HG02642 (cell line): ENCODE results near the gene NR5A2.

Experiments used
- ATAC-seq: cut with Tn5 transposase; IDR thresholded peaks from one replicate; pipeline ENCODE4 v1.9.1; 2021; ENCODE audit warnings: mild to moderate bottlenecking; ENCODE audit not compliant: unreplicated experiment, poor library complexity

The NR5A2 gene

DNA sequence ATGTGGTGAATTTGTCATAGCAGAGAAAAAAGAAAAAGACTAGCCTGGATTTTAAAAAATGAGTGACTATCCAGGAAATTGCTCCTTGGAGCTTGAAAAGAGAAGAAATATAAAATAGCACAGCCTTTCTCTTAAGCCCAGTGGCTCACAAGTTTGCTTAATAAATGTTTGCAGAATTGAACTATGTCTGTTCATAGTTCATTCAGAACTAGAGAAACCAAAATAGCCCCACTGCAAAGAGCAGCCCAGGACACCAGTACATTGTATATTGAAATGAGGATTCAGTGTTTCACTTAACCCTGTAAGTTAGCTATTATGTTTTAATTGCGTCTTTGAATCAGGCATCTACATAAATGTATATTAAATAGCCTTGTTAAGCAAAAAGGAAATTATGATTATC is 88.8 kb downstream of the NR5A2 start:
- no peak for ATAC-seq

DNA sequence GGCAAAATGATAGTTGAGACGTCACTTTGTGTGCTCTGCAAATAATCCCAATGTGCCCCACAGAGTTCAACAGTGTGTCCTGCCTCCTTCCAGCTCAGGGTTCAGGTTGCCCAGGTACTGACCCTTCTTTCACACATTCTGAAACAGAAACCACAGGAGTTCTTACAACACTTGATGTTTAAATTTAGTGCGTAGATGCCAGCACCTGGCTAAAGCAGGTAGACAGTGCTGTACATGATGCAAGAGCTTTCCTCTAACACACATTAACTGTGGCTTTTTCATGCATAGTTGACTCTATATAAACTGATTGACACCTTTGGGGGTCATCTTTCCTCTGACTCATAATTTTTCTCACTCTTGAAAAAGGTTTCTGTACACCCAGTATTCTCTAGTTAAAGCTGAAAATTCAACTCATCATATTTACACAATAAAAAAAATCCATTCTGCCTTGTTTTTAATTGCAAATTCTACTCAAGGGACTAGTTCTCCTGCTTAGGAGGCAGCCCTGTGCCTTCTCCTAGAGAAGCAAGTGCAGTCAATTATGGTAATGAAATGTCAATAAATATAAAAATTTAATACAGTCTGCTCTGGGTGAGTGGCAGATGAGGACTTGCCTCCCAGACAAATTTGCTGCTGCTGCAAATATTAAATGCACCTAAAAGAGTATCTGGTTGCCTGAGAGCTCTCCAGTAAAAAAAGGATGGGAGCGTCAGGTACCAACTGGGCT is 91.4 kb downstream of the NR5A2 start:
- ATAC-seq: no peak

DNA sequence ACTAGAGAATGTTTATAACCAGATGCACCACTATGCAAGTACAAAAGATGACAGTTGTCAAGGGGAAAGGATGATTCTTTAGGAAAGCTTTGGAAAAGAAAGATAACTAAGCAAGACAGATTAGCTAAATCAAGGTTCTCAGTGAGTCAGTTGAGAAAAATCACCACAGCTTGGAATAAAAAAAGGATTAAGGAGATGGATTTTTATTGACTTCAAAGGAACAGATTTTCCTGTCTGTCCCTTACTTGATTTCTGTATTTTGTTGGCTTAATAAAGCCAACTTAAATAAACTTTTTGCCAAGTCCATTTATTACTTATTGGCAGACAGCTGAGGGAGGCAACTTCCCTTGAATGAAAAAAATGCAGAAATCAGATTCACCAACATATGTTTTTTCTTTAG is 93.9 kb downstream of the NR5A2 start:
- no peak for ATAC-seq

DNA sequence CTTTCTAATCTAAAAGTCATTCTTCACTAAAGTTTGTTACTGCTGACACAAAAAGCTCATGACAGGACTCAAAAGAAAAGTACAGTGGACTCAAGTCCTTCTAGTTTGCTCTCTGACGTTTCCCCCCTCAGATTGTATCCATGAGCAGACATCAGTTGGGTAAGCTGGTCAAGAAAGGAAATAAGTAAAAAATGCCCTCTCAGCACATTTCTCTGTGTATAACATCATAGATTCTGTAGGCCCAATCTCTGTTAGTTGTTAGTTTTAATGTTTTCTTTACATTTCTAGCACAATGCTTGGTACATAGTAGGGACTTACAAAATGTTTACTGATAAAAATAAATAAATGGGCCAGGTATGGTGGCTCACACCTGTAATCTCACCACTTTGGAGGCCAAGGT is 96.8 kb downstream of the NR5A2 start:
- no peak for ATAC-seq

DNA sequence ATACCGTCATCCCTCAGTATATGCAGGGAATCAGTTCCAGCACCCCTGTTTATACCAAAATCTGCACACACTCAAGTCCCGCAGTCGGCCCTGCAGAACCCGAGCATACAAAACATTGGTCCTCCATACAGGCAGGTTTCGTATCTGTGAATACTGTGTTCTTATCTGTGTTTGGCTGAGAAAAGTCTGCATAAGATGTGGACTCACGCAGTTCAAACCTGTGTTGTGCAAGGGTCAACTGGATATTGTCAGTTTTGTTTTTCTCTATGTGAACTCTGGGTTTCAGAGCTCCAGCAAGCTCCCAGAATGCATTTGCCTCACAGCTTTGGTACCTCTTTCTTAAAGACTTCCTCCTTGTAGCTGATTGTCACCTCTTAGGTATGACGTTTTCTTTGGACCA is 100.6 kb downstream of the NR5A2 start:
- no peak for ATAC-seq

DNA sequence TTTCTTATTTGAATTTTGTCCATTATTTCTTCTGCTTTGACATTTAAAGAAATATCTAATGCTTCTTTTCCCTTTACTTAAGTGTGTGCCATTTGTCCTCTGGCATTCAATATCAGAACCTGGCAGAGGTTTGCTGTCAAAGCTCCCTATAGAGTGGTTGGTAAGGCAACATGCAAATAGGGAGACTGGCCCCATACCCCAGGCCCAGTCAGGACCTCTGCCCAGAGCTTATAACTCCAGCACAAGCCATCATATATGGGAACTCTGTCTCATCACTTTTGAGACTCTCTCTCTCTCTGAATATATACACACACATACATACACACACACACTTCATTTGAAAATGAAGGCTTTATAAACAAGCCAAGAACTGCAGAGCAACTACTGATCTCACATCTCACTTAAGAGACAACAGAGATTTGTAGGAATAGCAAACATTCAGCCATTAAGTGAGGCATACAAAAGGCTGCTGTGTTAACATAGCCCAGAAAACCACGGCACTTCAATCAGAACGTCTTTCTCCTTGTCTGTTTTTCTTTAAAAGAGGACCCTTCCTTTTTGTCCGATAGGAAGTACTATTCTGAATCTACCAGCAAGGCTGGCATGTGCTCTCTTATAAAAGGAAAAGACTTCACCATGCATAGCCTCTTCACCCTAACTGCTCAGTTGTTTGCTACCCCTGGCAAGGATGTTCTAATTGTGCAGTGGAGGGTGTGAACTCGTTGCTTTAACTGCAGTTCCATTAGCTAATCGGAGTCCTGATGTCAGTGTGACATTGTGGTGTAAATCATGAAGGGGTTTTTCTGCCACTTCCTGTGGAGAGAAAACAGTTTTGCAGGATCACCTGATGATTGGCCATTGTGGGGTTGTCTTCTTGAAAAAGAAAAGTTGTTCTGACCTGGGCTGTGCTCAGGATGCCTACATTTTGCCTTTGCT is 101.7 kb downstream of the NR5A2 start:
- ATAC-seq: no peak

DNA sequence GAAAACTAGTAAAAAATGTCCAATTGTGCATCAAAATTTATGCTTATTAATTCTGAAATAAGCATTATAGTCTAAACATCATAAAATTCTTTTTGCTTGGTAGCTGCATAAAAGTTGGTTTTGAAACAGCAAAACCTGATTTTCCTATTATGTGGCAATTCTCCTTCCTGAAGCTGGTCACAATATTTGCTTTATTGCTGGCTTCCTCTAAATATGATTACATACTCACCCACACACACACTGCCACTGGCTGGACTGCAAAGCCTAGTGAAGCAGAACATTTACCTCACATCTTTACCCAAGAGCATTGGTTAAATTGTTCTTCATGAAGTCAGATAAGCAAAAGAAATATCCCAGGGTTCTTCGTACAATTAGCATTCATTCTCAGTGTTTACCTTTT is 103.0 kb downstream of the NR5A2 start:
- ATAC-seq: no peak

DNA sequence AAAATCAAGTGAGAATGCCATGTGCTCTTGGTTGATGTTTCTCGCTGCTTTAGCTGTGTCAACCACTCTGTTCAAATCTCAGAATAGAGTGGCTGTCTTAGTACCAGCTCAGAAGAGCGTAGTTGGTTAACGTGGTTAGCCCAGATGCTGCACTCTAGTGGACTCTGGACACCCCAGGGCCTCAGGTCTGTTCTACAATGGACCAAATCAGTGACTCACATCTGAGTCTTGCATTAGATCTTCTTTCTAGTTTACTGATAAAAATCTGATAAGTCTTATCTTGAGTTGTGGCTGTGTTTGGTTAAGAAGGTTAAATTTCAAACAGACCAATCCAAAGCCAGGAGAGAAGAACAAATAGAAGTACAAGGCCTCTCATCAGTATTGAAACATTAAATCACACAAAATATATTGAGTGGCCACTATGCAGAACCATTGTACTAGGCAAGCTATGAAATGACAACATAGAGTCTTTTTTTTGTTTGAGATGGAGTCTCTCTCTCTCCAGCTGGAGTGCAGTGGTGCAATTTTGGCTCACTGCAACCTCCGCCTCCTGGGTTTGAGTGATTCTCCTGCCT is 104.1 kb downstream of the NR5A2 start:
- ATAC-seq: no peak

DNA sequence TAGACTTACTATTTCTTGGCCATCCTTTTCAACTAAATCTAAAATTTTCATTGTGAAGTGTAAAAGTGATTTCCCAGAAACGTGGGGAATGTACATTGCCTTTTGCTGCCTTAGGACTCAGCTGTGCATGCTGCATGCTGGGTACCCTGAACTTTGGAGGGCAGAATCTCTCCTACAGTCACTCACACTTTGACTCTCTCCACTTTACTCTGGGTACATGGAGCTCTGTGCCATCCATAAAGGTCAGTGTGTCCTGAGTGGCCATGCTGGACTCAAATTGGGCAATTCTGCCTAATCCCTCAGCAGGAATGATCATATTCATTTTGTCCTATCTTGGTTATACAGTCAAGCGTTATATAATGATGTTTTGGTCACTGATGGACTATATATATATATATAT is 105.6 kb downstream of the NR5A2 start:
- no peak for ATAC-seq

DNA sequence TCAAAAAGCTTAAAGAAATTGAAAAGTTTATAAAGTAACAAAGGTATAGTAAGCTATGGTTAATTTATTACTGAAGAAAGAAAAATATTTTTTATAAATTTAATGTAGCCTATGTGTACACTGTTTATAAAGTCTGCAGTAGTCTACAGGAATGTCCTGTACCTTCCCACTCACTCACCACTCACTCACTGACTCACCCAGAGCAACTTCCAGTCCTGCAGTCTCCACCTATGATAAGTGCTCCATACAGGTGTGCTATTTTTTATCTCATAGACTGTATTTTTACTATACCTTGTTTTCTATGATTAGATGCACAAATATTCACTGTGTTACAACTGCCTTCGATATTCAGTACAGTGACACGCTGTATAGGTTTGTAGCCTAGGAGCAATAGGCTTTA is 106.6 kb downstream of the NR5A2 start:
- no peak for ATAC-seq

DNA sequence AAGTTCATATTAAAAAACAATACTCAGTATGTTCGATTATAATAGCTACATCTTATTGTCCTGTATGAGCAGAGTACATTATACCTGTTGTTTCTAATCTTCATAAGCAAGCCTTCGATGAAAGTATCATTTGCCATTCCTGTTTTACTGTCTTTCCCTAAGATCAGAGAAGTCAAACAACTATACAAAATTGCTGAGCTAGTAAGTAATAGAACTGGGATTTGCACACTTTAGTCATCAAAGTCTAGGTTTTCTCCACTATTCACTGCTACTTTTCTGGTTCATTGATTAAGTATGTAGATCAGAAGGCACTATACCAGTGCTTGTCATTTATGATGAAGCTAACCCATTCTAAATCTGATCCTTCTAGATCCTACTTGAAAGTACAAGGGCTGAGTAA is 108.9 kb downstream of the NR5A2 start:
- ATAC-seq: no peak

DNA sequence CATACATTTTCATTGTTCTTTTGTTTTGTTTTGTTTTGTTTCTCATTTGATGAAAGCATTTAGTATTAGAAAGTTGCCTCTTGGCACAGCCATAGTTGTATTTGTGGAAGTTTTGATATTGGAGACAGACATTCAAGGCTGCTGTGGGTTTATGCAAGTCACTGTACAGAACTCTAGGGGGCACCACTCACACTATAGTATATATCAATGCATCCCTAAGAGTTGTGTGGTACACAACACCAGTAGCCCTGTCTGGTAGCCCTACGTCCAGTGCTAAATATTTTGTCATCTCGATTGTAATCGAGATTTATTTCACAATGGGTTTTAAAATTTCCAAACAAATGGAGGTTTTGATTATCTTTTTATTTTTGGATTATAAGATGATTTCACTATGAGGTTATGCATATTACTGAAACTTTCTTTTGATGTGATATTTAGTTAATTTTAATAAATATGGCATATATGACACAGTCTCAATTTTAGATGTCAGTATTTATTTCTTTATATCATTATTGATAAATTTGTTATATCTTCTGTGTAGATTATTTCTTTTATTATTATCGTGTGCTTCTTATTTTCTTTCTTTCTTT is 112.2 kb downstream of the NR5A2 start:
- peak; percentile 83 for ATAC-seq

DNA sequence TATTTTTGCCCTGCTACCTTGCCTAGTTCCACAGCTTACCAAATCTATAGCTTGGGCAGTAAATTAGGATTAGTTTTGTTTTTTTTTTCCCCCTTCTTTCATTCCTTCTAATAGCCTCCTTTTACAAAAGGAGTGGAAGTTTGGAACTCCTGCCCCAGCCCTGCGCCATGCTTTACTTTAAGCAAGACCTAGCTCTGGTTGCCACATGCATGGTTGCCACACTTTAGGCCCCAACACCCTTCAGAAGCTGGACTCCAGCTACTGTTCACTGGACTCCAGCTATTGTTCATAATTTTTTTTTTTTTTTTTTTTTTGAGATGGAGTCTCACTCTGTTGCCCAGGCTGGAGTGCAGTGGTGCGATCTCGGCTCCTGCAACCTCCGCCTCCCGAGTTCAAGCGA is 115.8 kb downstream of the NR5A2 start:
- ATAC-seq: no peak

DNA sequence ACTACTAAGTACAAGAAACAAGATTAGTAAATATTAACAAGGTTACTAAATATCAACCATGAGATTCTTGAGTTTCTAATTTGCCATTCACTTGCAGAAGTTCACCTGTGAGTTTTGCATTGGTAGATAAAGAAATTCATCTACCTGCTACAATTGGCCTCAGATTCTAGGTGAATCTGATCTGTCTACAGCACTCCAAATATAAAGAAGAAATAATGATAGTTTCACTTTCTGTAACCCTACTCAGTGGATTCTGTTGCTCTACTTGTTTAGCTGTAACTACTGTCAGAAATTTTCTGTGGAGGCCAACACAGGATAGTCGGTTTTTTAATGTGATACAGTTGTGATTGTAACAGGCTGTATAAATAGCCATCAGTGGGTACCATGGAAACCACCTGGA is 118.6 kb downstream of the NR5A2 start:
- no peak for ATAC-seq

DNA sequence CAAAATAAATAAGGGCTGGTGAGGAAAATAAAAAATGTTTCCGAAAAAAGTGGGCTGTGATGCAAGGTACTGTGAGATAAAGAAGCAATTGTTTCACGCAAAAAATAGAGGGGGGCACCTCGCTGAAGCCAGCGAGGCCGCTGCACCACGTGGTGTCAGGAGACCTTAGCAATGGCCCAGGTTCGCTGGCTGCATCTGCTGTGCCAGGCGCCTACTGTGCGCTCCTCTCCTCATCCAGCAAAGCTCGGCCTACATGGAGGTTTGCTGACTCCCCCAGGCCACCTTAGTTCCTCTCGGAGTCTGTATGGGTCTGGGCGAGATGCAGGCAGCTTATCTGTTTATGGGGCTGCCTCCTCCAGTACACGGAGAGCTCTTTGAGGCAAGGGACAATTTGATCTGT is 119.6 kb downstream of the NR5A2 start:
- no peak for ATAC-seq

DNA sequence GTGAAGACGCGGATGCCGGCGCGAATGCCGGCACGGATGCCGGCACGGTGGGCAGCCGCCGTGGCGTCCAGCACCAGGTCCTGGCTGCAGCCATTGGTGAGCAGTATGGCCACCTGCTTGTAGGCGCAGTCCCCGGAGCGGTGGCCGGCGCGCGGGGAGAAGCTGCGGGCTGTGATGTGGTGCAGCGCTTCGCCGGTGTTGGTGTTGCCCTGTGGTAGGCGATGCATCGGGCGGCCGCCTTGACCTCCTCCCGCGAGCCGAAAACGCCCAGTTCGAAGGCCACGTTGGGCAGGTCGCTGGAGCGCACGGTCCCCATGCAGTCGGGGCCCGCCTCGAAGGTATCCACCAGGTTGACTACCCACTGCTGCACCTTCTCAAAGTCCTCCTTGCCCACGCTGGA is 120.2 kb downstream of the NR5A2 start:
- ATAC-seq: no peak

DNA sequence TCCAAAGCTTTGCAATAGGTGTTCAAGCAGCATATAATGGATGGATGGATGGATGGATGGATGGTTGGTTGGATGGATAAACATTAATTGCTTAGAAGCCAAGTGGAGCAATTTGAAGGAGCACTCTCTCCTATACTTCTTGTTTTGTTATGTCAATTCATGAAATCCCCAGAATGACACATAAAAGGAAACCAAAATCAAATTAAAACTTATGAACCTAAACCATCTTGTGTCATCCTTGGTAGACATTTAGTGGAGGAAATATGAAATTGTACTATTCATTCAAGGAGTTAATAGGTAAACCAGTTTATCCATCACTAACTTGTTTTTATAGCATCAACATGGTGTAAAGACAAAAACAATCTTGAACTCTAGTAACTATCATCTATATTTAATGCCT is 122.5 kb downstream of the NR5A2 start:
- no peak for ATAC-seq

DNA sequence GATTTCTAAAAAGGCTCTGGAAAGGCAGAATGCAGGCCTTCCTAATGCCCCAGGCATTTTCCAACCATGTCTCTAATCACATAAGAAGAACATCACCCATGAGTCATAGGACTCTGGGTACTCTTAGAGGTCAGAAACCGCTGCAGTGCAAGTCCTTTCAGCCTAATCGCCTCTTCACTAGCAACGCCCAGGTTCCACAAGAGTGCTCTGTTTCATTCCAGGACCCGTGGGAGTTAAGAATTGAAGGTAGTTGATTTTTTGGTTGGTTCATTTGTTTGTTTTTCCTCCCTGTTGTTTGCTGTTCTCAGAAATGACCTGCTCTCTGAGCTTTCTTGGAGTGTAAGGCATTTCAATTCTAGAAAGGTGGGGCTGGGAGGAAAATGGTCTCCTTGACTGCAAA is 123.2 kb downstream of the NR5A2 start:
- peak; percentile 35 for ATAC-seq

DNA sequence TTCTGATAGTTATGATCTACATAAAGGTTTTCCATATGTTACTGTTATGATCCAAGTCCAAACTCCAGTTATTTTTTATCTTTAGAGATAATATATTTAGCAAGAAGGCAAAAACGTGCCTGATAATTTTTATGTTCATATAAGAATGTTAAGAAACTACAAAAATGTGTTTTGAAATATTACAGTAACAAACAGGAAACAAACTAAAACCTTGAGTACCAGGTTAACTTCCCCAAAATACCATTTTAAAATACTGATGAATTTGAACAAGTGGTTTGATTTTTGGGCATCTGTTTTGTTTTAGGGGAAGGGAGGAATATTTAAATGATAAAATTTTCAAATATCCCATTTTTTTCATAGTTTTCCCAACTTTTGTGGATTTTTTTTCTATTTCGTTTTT is 124.8 kb downstream of the NR5A2 start:
- ATAC-seq: no peak

DNA sequence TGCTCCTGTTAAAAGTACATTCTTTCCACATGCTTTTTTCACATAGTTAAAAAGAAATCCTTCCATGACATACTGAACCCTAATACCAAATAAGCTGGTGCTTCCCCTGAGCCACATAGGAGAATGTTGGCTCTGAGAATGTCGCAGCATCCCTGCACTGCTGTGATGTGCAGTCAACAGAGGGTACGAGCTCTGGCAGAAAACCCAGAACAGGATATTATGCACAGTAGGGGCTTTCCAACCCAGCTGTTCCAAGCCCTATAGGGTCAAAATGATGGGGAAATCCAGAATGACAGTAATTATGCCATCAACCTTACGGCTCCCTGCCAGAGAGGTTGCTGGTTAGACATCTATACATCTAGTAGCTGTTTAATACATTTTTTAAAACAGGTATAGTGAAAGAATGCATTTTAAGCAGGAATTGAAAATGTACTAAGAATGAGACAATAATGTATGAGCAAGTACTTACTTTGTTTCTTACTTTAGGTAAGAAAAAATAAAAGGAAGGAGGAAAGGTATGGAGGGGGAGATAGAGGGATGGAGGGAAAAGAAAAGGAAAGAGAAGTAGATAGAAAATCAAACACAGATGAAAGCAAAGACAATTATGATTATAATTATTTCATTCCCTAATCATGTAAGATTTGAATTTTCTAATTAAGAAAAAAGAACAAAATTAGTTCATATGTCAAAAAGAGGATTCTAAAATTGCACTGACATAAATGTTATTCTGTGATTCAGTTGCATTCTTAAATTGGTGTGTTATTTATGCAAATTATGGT is 126.0 kb downstream of the NR5A2 start:
- peak; percentile 76 for ATAC-seq
